HG03095 (cell line): ENCODE measurements around the gene C2CD4C.
"Not testable (repeated sequence)": the region's sequence is repeated elsewhere in the genome, so short reads cannot be mapped to it uniquely, and the experiment has no call there.

Source experiments
- ATAC-seq: cut with Tn5 transposase; IDR thresholded peaks from one replicate; pipeline ENCODE4 v1.9.1; 2021; ENCODE audit warnings: moderate library complexity; ENCODE audit not compliant: unreplicated experiment

Gene C2CD4C

DNA sequence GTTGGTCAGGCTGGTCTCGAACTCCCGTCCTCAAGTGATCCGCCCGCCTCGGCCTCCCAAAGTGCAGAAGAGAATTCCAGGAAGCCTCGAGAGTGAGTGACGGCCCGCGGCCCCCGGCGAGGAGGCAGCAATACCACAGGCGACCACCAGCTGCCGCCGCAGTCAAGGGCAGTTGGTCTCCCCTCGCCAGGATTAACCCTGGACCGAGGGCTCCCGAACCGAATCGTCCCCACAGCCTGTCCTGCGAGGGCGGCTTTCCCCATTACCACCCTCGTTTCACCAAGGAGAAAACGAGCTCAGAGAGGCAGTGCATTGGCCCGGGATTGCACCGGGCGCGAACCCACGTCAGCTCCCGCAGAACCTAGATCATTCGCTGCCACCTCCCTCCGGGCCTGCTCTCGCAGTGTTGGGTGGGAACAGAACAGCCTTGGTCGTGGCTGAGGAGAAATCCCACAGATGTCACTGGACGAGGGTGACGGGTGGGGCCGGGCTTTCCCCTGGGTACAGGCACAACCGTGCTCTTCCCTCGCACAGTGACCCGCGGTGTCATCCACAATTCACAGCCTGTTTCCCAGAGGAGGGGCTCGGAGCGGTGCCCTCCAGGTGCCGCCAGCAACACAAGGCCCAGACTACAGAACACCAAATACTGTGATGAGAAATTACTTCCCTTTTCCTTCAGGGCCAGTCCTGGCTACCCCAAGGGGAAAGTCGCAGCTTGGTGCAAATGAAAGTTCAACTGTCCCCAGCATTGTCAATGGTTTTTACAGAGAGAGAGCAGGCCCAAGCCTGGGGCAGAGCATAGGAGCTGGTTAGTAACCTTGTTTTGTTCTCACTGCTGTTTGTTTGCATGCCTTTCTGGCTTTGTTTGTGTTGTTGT lies 24.8 kb downstream of the C2CD4C start:
- no peak for ATAC-seq

DNA sequence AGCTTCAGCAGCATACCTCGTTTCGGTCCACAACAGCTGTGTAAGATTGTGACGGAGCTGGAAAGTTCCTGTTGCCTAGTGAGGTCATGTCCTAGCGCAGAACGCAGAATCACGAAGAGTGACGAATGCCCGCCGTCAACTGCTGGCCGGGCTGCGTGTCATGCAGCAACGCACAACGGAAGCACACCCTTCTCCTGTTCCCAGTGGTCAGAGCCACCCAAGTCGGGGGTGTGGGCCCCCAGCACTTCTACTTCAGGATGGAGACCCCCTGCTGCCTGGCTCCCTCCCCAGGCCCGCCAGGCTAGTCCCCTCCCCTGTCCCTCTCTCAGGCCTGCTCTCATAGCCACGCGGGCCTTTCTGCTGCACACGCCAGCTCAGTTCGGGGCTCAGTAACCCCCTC lies 25.9 kb downstream of the C2CD4C start:
- ATAC-seq = no peak

DNA sequence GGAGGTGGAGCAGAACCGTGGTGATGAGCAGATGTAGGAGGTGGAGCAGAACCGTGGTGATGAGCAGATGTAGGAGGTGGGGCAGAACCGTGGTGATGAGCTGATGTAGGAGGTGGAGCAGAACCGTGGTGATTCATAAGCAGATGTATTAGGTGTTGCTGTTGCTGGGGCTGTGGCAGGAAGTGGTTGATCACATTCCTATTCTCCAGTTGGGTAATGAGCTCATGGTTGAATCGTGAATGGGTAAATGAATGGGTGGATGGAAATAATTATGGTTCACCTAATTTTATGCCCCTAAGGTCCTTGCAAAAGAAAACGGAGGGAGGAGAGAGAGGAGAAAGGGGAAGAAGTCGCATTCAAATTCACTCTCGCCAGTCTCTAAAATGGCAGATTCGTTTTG lies 26.4 kb downstream of the C2CD4C start:
- not testable (repeated sequence) for ATAC-seq

DNA sequence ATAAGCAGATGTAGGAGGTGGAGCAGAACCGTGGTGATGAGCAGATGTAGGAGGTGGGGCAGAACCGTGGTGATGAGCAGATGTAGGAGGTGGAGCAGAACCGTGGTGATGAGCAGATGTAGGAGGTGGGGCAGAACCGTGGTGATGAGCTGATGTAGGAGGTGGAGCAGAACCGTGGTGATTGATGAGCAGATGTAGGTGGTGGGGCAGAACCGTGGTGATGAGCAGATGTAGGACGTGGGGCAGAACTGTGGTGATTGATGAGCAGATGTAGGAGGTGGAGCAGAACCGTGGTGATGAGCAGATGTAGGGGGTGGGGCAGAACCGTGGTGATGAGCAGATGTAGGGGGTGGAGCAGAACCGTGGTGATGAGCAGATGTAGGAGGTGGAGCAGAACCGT lies 27.0 kb downstream of the C2CD4C start:
- not testable (repeated sequence) for ATAC-seq

DNA sequence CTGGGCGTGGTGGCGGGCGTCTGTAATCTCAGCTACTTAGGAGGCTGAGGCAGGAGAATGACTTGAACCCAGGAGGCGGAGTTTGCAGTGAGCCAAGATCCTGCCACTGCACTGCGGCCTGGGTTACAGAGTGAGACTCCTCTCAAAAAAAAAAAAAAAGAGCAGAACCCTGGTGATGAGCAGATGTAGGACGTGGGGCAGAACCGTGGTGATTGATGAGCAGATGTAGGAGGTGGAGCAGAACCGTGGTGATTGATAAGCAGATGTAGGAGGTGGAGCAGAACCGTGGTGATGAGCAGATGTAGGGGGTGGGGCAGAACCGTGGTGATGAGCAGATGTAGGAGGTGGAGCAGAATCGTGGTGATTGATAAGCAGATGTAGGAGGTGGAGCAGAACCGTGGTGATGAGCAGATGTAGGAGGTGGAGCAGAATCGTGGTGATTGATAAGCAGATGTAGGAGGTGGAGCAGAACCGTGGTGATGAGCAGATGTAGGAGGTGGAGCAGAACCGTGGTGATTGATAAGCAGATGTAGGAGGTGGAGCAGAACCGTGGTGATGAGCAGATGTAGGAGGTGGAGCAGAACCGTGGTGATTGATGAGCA lies 28.2 kb downstream of the C2CD4C start:
- ATAC-seq = not testable (repeated sequence)

DNA sequence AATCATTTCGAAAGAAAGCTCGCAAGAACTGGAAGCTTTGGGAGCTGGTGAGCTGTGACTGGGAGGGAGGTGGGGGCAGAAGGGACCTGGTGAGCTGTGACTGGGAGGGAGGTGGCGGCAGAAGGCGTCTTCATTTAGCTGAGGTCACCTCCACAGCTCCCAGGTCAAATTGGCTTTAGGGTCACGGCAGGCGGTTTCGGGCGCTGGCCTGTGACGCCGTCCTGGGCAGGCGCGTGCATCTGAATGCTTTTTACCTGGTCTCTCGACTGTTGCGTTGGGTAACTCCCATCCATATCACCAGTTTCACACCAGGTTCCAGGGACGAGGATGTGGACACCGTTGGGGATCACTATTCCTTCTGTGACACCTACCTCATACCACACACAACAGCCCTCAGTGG lies 29.2 kb downstream of the C2CD4C start:
- no peak for ATAC-seq

DNA sequence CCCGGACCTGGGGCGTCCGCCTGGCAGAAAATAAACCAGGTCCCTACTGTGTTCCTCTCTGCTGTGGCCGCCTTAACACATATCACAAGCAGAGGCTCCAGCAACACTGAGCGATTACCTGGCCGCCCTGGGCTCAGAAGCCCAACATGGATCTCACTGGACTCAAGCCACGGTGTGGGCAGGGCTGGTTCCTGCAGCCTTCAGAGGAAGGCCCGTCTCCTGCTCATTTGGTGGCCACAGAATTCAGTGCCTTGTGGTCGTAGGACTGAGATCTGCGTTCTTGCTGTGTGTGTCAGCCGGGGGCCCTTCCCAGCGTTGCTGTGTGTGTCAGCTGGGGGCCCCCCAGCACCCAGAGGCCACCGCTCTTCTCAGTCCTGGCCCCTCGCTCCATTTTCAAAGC lies 30.2 kb downstream of the C2CD4C start:
- ATAC-seq = no peak

DNA sequence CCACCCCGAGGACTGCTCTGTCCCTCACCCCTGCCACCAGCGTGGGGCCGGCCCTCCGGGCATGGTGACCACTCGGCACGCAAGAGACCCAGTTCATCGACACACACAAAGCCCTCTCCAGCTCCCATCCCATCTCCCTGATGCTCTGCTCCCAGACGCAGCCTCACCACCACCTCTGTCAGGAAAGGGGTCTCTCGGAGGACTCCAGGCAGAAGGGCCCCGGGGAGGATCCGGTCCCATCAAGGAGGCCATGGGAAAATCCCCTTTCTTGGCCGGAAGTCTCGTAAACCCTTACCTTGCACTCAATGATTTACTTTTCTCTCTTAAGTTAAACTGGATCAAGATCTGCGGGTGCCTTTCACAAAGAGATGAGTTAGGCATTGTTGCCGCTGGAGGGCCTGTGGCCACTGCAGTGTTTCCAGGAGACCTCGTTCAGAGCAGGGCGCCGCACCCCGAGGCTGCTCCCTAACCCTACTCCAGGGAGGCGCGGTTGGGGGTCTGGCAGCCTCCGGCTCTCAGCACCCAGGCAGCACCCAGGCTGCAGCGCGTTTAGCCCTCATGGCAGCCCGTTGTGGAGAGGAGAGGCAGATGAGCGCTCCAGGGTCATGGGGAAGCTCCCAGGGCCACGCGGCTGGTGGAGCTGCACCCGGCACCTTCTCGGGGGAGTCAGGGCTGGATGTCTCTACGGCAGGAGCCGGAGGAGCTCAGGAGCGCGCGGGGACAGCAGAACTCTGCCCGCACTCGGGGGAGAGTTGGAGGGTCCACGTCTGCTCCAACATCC lies 31.0 kb downstream of the C2CD4C start:
- no peak for ATAC-seq

DNA sequence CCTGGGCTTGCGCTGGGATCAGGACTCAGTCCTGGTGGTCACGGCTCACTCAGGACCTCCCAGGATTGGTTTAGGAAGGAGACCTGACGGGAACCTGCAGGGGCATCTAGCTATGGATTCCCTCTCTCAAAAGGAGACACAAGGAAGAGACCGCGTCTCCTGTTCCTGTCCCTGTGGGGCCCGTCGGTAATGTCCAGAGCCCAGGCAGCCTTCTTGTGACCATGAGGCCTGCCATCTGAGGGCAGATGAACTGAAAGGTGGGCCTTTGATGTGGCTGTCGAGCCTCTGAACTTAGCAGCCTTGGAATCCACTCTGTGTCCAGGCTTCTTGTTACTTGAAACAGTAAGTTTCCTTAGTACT lies 32.9 kb downstream of the C2CD4C start:
- ATAC-seq = no peak

DNA sequence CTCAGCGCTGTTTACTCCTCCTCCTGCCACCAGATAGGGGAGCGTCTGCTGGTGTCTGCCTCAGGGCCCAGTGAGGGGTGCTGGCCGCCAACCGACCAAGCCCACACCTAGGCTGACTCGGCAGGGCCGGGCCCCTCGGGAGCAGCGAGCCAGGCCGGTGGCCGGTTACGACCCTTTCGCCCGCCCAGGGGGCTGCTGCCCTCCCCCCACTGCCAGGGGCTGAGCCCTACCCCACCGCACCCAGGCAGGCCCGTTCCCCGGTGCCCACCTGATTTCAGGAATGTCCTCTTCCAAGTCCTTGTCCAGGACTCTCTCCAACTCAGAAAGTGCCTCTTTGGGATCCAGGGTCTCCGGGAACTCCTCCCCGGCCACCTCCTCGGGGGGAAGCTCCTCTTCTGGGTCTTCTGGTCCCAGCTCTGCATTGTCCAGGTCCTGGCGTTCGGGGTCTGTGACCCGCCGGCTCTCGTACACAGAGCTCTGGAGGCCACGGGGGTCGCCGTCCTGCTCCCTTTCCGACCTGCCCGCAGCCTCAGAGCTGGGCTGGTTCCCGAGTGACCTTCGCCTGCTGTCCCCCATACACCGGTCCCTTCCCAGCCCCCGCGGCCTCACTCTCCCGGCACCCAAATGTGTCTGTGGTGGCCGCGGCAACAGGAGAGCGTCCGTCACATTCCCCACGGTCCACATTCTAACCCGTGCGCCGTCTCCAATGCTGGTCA lies 33.4 kb downstream of the C2CD4C start:
- no peak for ATAC-seq

DNA sequence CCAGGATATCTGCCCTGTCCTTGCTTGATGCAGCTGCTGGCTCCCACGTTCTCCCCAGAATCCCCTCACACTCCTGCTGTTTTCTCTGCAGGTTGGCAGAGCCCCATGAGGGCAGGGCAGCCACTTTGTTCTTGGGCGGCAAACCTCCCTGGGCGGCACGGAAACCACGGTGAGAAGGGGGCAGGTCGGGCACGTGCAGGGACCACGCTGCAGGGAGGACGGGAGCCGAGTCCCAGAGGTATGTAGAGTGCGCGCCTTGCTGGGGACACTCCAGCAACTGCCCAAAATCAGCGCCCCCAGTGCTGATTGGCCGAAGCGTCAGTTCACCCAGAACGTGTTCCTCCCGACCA lies 34.1 kb downstream of the C2CD4C start:
- no peak for ATAC-seq

DNA sequence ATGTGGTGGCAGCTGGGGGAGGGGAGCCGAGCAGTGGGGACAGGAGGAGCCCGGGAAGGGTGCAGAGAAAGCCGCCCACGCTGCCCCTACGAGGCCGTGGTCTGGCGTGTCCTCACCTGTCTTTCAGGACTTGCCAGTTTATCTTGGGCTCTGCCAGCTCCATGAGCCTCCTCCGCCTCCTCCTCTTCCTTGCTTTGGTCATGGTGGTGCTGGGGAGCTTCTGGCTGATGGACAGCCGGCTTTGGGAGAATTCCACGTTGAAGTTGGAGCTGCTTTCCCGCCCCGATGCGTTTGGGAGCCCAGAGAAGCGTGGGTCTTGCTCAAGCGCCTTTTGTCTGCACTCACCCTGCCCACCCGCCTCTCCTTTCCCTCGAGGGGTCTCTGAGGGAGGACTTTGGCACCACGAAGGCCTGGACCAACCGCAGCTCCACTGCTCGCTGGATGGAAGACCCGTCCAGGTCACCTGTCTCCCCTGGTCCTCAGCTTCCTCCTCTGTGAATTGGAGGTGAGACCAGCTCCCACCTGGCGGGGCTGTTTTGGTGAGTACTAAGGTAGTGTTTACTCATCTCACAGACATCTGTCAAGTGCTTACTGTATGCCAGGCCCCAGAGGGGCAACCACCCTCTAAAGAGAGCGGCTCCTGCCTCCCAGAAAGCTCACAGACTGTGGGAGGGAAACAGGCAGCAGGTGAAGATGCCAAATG lies 34.6 kb downstream of the C2CD4C start:
- no peak for ATAC-seq

DNA sequence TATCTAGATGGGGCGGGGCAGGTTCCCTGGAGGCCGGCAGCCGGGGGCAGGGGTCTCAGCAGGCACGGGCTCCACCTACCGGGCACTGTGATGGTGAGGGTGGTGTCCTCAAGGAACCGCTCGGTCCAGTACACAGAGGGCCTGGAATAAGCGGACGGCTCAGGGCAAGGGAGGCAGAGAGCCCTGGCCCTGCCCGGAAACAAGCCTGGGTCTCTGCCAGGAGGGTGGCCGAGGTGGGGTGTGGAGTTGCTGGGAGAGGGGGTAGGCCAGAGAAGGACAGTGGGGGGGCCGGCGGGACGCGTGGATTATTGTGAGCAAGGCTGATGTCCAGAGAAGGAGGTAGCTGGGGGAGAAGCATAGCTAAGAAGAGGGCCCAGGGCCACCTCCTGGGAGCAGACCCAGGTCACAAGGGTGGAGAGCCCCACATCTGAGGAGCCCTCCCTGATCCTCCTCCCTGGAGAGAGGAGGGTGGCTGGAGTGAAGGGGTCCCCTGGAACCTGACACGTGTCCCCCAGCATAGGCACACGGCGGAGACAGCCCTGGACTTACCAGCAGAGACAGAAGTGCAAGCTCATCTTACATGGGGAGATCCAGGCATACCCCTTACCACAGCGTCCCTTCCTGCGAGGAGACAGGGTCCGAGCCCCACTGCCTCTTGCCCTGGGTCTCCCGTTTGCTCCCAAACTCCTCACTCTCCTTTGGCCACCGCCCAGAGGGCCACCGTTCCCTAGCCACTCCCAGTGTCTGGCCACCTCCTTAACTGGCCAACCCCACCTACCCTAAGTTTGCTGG lies 35.4 kb downstream of the C2CD4C start:
- no peak for ATAC-seq

DNA sequence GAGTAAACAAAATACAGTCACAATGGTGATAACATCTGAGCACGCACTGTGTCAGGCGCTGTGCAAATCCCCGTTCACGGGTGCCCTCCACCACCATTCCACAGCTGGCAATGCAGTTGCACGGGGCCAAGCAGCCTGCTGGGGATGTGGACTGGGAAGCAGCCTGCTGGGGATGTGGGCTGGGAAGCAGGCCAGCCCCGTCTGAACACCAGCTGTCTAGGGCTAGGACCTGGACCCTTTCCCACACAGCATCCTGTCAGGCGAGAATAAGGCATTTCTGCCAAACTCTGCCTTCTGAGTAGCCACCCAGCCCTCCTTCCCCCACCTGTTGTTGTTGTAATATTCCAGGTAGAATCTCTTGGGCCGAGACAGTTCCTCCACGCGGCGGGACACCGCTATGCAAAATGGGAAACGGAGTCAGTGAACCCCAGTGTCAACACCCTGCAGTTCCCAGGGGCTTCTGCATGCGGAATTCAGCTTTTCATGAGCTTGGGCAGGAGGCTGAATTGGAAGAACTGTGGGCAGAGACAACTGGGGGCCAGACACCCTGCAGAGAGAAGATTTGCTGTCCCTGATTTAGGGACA lies 36.5 kb downstream of the C2CD4C start:
- no peak for ATAC-seq

DNA sequence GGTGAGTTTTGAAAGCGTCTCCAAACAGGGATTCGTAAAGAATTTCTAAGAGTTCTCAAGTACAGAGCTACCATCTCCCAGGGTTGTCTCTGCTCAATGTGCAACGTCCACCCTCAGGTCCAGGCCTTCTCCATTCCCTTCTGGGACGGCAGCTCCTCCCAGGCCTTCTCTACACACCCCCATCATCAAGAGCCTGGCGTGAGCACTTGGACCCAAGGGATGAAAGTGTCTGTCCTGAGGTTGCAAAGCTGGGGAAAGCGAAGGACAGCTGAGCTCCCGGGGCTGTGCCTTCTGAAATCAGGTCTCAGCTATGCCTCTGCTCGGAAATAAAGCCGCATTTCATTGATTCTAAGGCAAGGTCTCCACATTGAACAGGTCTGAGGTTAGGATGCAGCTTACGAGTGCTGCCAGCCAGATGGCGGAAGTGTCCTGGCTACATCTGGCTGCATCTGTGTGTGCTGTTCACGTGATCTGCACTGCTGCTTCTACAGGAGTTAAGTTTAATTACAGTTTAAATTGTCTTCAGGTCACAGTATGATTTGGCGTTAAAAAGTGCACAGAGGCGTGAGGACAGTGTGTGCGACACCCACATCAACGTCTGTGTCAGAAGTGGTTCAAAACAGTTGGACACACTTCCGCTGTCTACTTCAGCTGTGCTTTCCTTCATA lies 37.3 kb downstream of the C2CD4C start:
- ATAC-seq = no peak

DNA sequence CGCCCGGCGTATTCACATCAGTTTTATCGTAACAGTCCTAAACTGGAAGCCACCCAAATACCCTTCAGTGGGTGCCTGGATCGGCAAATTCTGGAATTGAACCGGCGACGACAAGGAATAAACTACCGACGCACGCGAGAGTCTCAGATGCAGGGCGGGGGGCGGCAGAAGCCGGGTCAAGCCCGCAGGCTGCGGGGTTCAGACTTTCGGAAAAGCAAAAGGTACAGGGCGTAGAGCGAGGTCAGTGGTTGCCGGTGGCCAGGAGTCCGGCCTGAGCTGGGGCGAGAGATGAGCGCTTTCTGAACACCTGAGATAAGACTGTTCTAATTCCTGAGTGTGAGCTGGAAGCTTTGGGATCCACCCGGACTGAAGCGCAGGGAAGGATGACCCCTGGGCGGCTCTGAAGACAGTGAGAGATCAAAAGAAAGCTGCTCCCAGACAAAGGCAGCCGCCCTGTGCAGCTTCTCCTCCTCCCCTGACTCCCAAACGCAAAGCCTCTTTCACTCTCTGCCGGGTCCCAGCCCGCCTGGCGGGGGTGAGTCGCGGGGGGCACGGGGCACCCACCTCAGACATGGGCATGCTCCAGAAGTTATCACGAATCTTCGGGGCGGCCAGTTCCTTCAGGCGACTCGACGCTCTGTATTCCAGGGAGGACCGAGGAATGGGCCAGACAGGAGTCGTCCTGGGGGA lies 38.2 kb downstream of the C2CD4C start:
- ATAC-seq = no peak

DNA sequence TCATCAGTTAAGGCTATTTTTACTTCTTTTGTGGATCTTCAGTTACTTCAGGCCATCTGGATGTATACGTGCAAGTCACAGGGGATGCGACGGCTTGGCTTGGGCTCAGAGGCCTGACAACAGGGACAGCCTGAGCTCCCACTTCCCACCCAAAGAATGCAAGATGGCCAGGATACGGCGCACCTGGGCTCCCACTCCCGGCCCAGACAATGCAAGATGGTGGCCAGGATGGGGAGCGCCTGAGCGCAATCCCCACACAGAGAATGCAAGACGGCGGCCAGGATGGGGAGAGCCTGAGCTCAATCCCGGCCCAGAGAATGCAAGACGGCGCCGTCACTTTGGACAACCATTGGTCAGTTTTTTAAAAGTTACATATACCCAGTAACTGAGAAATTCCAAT lies 39.1 kb downstream of the C2CD4C start:
- no peak for ATAC-seq

DNA sequence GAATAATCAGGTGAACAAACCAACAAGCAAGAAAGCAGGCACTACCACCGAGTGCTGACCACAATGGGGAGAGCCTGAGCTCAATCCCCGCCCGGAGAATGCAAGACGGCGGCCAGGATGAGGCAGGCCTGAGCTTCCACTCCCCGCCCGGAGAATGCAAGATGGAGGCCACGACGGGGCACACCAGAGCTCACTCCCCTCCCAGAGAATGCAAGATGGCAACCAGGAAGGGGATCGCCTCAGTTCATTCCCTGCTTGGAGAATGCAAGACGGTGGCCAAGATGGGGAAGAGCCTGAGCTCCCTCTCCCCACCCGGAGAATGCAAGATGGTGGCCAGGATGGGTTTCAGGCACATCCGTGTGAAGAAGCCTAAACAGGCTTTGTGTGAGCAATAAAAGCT lies 39.7 kb downstream of the C2CD4C start:
- no peak for ATAC-seq
